ENCODE data around the gene BCAR1.
"Not testable (repeated sequence)": the region's sequence is repeated elsewhere in the genome, so short reads cannot be mapped to it uniquely, and the experiment has no call there.

Gene BCAR1

DNA sequence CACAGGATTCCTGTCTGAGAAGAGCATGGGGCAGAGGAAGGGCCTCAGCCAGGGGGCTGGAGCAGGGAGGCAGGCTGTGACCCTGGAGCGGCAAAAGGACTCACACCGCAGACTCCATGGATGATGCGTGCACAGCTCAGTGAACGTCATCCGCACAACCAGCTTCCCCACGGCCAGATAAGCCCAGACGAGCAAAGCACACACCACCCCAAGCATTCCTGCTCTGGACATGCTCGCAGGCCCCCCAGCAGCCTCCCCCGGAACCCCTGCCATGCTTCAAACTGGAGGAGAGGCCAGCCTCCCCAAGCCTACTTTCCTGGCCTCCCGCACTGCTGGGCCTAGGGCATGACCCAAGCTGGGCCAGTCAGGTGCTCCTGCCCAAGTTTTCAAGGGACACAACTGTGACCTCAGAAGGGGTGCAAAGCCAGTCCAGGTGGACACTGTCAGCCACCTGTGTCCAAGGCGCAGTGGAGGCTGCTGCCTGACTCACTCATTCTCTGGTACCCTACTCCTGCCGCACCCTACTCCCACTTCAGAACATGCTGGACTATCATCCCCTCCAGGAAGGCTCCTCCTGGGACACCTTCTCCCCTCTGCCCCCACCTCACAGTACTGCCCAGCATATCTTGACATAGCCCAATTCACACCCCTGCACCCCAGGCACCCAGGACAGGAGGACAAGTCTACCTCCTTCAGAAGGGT lies 4.8 kb downstream of the BCAR1 start:
- DNase-seq: no peak
- no peaks in the 10 kb centered on the region for H3K9me3 Mint-ChIP-seq
- no peak overlapping the region for H3K4me3 Mint-ChIP-seq
- H3K4me1 Mint-ChIP-seq (ENCODE audit: low read depth in 2 of 2): peaks cover 5 to 15% of the 10 kb centered on the region in 2 donors
- H3K36me3 Mint-ChIP-seq (ENCODE audit: insufficient read depth): no peaks in the 10 kb centered on the region
- no peak overlapping the region for H3K27ac Mint-ChIP-seq
- peaks cover 25 to 50% of the 10 kb centered on the region in 2 donors for H3K27me3 Mint-ChIP-seq
- no peak for ATAC-seq (replicated peaks)

DNA sequence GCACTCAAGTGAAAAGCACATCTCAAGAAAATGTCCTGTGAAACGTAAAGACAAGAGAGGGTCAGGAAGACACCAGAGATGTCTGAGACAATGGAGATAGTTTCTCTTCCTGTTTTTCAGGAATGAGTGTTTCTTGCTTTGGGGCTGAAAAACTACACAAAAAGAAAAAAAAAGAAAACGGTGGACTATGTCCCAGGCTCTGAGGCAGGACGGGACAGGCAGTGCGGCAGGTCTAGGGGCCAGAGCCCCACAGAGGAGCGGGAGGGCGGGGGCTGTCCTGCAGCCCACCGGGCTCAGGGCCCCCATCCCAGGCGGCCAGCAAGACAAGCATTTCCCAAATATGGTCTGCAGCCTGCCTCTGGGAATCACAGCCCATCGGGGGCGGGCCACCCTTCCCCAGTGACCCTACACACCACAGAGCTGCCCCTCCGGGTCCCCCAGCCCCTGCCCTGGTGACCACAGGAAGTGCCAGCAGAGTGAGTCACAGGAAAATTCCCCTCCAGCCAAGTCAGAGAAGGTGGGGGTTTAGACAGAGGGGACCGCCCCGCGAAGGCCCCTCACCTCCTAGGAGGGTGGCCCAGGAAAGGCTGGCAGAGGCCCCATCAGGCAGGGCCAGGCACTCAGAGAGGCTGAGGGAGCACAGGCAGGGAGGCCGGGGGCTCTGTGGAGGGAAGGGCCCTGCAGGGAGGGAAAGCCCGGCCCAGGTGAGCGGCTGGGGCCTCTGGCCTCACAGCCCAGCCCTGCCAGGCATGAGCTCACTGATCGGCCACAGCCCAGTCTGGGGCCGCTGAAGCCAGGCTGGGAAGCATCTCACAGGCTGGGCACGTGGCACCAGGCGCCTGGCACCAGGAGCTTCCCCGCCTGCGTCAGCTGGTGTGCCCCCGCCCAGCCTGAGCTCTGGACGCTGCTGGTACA lies 6.3 kb downstream of the BCAR1 start:
- no peaks in the 10 kb centered on the region for H3K36me3 Mint-ChIP-seq (ENCODE audit: insufficient read depth)
- DNase-seq (no peak), ATAC-seq (replicated peaks) (no peak)
- peaks cover 19 to 39% of the 10 kb centered on the region in 2 donors for H3K27me3 Mint-ChIP-seq
- no peak overlapping the region for H3K27ac Mint-ChIP-seq
- H3K4me3 Mint-ChIP-seq: no peak overlapping the region
- H3K4me1 Mint-ChIP-seq (ENCODE audit: low read depth in 2 of 2): peaks cover 5 to 10% of the 10 kb centered on the region in 2 donors
- no peaks in the 10 kb centered on the region for H3K9me3 Mint-ChIP-seq

DNA sequence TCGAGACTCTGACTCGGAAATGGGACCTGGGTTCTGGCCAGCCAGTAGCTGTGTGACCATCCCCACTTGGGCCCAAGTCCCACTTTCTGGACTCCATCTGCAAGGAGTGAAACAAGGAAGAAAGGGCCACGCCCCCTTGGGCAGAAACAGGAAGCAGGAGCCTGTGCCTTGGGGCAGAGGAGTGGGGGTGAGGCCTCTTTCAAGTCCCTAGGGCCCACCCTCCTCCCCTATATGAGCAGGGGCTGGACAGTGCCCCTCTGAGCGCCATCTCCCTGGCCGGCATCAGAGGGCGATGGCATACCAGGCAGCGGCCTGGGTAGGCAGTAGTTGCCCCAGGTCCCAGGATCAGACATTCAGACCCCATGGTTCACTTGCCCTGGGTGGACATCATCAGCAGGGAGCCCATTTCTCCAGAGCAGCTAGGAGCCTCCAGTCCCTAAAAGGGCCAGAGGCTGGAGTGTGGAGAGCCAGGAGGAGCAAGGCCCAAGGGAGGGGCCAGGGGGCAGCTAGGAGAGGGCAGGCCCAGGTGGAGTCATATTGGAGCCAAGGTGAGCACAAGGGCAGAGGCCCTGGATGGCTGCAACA lies 7.1 kb downstream of the BCAR1 start:
- Mint-ChIP-seq H3K36me3 (ENCODE audit: insufficient read depth) (no peaks in the 10 kb centered on the region), H3K9me3 (no peaks in the 10 kb centered on the region), H3K27me3 (peaks cover 12 to 31% of the 10 kb centered on the region in 2 donors), H3K4me1 (ENCODE audit: low read depth in 2 of 2) (peaks cover 5 to 10% of the 10 kb centered on the region in 2 donors), H3K27ac (no peak overlapping the region), H3K4me3 (no peak overlapping the region)
- no peak for ATAC-seq (replicated peaks)
- DNase-seq: no peak

DNA sequence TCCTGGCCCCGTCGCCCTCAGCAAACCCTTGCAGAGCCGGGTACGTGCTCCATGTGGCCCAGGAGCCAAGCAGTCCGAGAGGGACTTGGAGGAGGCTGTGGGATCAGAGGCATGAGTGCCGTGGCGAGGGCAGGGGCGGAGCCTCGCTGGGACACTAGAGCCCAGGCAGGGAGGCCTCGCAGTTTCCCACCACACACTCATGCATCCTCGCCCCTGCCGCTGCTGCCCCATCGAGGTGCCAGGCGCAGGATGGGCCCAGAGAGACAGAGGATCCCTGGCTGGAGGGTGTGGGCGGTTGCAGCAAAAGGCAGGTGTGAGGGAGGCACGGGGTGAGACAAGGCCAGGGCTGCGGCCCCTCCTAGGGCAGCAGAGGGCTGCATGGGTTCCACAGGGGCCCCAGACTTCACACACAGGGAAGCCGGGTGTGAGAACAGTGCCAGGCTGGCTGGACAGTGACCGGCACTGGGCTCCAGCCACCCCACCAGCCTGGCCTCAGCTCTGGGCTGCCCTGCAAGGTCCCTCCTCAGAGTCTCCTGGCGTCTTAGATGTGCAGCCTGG lies 7.7 kb downstream of the BCAR1 start:
- no peaks in the 10 kb centered on the region for H3K36me3 Mint-ChIP-seq (ENCODE audit: insufficient read depth)
- ATAC-seq (replicated peaks): no peak
- DNase-seq: no peak
- H3K9me3 Mint-ChIP-seq: no peaks in the 10 kb centered on the region
- H3K4me1 Mint-ChIP-seq (ENCODE audit: low read depth in 2 of 2): peaks cover 5 to 10% of the 10 kb centered on the region in 2 donors
- H3K4me3 Mint-ChIP-seq: no peak overlapping the region
- peaks cover 12 to 25% of the 10 kb centered on the region in 2 donors for H3K27me3 Mint-ChIP-seq
- H3K27ac Mint-ChIP-seq: peak overlapping the region in 1 of 2 donors; percentile 68

DNA sequence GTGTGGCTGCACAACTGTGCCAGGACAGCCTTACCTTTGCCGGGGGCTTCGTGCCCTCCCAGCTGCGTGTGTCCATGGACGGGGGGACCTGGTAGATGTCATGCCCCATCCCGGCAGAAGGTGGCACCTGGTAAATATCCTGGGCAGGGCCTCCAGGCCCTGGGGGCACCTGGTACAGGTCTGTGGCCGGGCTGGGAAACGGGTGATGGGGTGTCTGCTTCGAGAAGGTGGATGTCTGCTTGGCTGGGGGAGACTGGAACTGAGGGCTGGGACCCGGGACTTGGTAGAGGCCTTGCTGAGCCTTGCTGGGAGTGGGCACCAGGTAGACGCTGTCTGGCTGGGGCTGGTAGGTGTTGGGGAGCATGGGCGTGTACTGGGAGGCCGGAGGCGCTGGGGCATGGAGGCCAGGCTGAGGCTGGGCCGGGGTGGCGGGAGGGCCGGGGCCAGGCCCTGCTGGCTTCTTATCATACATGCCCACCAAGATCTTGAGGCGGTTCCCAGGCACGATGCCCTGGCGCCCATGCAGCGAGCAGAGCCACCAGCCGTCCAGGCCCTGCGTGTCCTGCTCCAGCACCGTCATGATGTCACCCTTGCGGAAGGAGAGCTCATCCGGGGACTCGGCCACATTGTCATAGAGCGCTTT lies 8.9 kb downstream of the BCAR1 start:
- H3K9me3 Mint-ChIP-seq; H3K4me3 Mint-ChIP-seq; H3K4me1 Mint-ChIP-seq (ENCODE audit: low read depth in 2 of 2); DNase-seq; ATAC-seq (replicated peaks); H3K27ac Mint-ChIP-seq; H3K36me3 Mint-ChIP-seq (ENCODE audit: insufficient read depth): not testable (repeated sequence)
- peaks cover 0 to 13% of the 10 kb centered on the region in 2 donors for H3K27me3 Mint-ChIP-seq

DNA sequence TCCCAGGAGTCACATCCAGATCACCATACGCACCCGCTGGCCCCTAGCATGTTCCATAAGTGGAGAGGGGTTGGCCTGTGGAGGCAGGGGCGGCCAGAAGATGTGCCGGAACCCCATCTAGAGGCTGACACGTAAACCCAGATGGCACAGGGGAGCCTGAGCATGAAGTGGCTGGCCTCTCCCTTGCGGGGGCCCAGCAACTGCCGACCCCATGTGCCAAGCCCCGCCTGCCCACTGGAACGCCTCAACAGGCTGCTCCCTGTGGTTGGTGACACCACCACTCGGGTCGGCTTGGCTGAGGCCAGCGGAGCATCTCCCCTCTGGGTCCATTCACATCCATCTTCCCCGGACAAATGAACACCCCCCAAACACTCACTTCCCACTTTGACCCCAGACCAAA lies 9.5 kb downstream of the BCAR1 start:
- DNase-seq (no peak), ATAC-seq (replicated peaks) (no peak)
- H3K36me3 Mint-ChIP-seq (ENCODE audit: insufficient read depth): no peaks in the 10 kb centered on the region
- H3K9me3 Mint-ChIP-seq: no peaks in the 10 kb centered on the region
- peaks cover 0 to 7% of the 10 kb centered on the region in 2 donors for H3K27me3 Mint-ChIP-seq
- peaks cover 0 to 2% of the 10 kb centered on the region in 2 donors for H3K4me1 Mint-ChIP-seq (ENCODE audit: low read depth in 2 of 2)
- no peak overlapping the region for H3K4me3 Mint-ChIP-seq
- H3K27ac Mint-ChIP-seq: no peak overlapping the region

DNA sequence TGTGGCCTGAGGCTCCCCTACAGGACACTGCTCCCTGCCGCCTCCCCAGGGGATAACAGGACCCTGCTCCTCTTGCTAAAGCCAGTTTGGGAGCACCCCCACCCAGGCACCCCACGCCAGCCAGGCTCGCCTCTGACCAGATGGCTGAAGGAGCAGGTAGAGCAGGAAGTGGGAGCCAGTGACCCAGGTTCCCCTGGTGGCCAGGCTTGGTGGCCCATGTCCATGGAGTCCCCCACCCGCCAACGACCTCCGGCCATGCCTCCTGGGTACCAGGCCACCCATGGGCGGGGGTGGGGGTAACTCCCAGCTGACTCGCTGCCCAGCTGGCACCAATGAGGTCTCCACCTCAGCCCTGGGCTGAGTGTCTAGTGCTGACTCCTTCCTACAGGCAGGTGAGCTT lies 10.0 kb downstream of the BCAR1 start:
- DNase-seq (no peak), ATAC-seq (replicated peaks) (no peak)
- H3K9me3 Mint-ChIP-seq: no peaks in the 10 kb centered on the region
- peaks cover 0 to 2% of the 10 kb centered on the region in 2 donors for H3K4me1 Mint-ChIP-seq (ENCODE audit: low read depth in 2 of 2)
- no peak overlapping the region for H3K27ac Mint-ChIP-seq
- H3K36me3 Mint-ChIP-seq (ENCODE audit: insufficient read depth): no peaks in the 10 kb centered on the region
- peaks cover 0 to 2% of the 10 kb centered on the region in 2 donors for H3K27me3 Mint-ChIP-seq
- H3K4me3 Mint-ChIP-seq: no peak overlapping the region

DNA sequence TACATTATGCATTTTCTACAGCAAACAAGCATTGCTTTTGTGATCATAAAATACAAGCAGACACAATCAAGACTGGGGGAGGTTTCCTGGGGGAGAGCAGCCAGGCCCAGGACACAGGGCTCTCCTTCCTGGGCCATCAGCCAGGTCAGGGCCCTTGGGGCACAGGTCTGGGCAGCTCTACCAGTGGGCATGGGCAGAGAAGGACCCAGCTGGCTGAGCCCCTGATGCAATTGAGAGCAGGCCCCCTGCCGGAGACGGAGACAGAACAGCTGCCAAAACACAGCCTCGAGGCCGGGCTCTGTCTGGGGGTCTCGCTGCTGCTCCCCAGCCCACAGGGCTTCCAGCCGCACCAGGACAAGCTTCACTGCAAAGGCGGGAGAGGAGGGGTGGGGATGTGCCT lies 10.8 kb downstream of the BCAR1 start:
- not testable (repeated sequence) for DNase-seq; ATAC-seq (replicated peaks); H3K27ac Mint-ChIP-seq; H3K9me3 Mint-ChIP-seq; H3K36me3 Mint-ChIP-seq (ENCODE audit: insufficient read depth); H3K4me1 Mint-ChIP-seq (ENCODE audit: low read depth in 2 of 2); H3K27me3 Mint-ChIP-seq; H3K4me3 Mint-ChIP-seq

DNA sequence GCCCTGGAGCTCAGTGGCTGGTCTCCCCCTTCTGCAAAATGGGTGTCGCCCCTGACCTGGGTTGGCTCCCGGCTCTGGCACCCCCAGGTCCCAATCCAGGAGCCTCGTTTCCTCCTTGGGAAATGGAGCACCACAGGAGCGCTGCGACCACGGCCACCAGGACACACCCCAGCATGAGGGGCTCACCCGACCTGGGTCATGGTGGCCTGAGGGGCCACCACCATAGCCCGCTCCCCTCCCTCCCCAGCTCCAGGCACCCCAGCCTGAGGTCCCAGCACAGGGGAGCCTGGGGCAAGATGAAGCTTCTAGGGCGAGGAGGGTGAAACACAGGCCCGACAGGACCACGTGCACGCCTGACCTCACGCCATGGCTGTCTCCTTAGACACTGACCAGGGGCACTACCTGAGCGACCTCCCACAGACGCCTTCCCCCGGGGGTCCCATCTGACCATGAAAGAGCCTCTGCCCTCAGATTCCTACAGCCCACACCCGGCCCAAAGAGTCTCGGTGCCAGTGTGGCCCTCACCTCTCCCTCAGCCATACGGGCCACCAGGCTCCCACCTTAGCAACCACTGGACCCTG lies 11.8 kb downstream of the BCAR1 start:
- Mint-ChIP-seq H3K27me3 (no peaks in the 10 kb centered on the region), H3K9me3 (no peaks in the 10 kb centered on the region), H3K27ac (no peak overlapping the region), H3K36me3 (ENCODE audit: insufficient read depth) (no peaks in the 10 kb centered on the region), H3K4me1 (ENCODE audit: low read depth in 2 of 2) (peaks cover 0 to 4% of the 10 kb centered on the region in 2 donors), H3K4me3 (no peak overlapping the region)
- no peak for DNase-seq
- ATAC-seq (replicated peaks): no peak

DNA sequence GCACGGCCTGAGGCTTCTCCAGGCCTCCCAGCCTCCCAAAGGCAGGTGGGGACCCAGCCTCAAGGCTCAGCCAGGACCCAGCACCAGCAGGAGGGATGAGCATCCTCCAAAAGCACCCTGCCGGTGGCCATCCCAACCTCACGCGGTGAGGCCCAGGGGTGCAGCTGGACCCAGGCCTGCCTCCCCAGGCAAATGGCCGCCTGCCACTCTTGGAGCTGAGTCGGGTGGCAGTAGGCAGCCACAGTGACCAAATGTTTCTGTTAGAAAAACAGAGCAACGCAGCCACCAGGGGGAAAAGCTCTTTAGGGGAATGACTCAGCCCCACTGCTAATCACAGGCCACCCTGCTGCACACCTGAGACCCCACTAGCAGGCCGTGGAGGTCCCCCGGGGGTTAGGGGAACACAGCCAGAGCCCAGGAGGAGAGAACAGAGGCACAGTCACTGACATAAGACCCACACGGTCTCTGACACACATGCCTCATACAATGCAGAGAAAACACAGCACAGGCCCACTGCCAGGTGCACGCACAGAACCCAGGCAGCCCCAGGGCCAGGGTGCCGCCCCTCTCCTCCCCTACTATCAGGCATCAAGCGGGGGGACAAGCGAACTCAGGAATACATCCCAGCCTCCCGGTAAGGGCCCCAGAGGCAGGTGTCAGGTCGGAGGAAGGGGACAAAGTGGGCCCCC lies 12.4 kb downstream of the BCAR1 start:
- peaks cover 0 to 8% of the 10 kb centered on the region in 2 donors for H3K4me1 Mint-ChIP-seq (ENCODE audit: low read depth in 2 of 2)
- peak overlapping the region in 1 of 2 donors; percentile 66 for H3K27ac Mint-ChIP-seq
- no peaks in the 10 kb centered on the region for H3K36me3 Mint-ChIP-seq (ENCODE audit: insufficient read depth)
- DNase-seq (no peak), ATAC-seq (replicated peaks) (no peak)
- H3K4me3 Mint-ChIP-seq: no peak overlapping the region
- no peaks in the 10 kb centered on the region for H3K27me3 Mint-ChIP-seq
- no peaks in the 10 kb centered on the region for H3K9me3 Mint-ChIP-seq

DNA sequence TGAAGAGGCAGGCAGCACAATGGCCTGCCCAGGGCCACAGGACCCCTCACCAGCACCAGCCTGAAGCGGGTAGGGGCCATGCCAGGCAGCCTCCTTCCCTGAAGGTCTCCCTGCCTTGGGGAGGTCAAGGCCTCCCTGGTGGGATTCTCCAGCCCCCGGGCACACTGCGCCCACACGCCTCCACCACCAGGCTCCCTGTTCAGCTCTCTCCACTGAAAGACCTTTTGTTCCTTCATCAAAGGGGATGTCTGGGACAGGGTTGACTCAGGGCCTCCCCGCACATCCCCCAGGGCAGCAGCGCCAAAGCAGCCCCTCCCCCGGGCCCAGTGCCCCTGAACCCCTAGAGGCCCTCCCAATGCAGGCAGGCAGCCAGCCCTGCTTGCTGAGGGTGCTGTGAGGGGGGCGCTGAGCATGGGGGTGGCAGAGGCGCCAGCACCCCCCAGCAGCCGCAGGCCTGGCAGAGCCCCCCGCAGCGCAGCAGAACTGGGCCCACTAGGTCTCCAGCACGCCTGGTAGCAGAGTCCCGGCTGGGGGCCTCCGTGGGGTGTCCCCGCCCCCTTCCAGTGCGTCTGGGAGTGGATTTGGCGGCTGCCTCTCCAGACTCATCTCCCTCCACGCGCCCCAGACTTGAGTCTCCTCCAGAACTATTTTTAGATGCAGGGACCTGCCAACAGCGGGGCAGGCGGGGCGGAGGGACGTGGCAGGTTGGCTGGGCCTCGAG lies 13.1 kb downstream of the BCAR1 start:
- H3K27me3 Mint-ChIP-seq: no peaks in the 10 kb centered on the region
- DNase-seq: no peak
- no peak overlapping the region for H3K4me3 Mint-ChIP-seq
- H3K27ac Mint-ChIP-seq: no peak overlapping the region
- no peaks in the 10 kb centered on the region for H3K9me3 Mint-ChIP-seq
- peaks cover 0 to 9% of the 10 kb centered on the region in 2 donors for H3K4me1 Mint-ChIP-seq (ENCODE audit: low read depth in 2 of 2)
- ATAC-seq (replicated peaks): no peak
- no peaks in the 10 kb centered on the region for H3K36me3 Mint-ChIP-seq (ENCODE audit: insufficient read depth)
